T-helper 22 cell (primary cell): ENCODE results near the gene BTN2A1.

Source experiments
- DNase-seq: peaks from one replicate; pipeline ENCODE4 v3.0.0-alpha.2; 2020; ENCODE audit warnings: low read depth

Gene BTN2A1

DNA sequence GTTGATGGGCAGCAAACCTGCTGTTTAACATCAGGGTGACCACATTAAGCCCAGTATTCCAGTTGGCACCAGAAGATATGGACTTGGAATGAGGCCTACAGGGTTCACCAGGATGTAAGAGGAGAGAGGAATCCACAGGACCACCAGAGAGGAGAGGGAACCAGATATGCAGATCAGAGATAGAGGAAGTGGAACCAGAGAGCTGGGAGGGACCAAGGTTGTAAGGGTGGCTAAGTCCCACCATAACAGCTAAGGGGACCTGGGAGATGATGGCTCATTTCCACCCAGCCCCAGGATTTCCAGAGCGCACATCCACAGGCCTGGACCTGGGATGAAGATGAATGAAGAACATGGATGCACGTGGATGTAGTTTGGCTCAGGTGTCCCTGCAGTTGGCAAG, 11.1 kb downstream of the BTN2A1 start:
- DNase-seq: no peak

- DNase-seq: no peak
These were observed 12.9 kb downstream of the BTN2A1 start for GRCh38 chr6:26470643-26471042.

DNA sequence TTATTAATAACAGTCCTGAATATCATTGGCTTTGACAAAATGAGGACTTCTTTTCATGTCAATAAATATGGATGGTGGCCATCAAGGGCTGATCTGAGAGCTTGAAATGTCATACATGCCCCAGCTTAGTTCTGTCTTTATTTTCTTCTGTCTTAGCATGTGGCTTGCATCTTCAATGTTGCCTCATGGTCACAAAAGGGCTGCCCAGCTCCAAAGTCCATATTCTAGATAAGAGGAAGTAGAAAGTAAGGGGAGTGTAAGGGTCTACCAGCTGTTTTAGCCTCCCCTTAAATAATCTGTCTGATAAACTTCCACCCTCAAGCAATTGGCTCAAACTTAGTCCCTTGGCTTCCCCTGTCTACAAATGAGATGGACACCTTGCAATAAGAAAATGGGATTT, 14.2 kb downstream of the BTN2A1 start:
- DNase-seq: no peak

DNA sequence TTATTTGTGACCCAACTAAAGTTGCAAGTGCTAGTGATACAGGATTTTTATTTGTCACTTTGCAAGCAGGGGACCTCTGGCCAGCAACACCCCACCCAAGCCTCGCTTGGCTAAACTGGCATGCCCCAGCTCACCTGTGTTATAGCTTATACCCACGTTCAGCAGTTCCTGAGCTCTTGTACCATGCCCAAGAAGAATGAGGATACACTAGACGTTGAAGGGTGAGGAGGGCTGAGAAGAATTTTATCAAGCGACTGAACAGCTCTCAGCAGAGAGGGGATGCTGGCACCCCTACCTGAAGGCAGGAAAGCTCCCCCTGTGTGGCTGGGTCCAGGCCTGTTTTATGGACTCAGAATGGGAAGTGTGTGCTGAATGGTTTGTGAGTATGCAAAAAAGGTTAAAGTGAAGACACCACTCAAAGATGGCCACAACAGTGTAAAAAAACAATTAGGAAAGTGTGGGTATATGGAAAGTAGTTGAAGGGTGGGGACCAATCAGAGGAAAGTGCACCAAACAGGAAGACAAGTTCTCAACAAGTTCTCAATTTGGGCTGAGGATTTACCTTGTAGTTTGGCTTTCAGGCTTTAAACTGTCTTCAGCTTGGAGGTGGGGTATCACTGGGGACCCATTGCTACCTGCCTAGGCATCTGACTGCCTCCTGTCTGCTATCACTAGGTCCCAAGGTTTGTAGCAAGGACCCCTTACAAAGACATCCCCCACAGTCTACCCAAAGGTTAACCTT, 15.0 kb downstream of the BTN2A1 start:
- no peak for DNase-seq

DNA sequence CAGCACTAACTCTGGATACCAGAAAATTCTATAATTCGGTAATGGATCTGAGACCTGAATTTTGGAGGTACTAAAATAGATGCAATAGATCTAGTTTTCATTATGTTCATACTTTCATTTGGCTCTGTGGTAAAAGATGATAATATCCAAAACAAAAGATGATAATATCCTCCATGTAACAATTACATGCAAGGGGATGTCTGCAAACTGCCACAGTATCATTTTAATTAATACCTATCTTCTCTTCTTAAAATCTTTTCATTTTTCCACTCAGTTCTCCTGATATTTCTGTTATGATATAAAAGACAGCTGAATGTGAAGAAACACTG, 15.6 kb downstream of the BTN2A1 start:
- DNase-seq: no peak

DNA sequence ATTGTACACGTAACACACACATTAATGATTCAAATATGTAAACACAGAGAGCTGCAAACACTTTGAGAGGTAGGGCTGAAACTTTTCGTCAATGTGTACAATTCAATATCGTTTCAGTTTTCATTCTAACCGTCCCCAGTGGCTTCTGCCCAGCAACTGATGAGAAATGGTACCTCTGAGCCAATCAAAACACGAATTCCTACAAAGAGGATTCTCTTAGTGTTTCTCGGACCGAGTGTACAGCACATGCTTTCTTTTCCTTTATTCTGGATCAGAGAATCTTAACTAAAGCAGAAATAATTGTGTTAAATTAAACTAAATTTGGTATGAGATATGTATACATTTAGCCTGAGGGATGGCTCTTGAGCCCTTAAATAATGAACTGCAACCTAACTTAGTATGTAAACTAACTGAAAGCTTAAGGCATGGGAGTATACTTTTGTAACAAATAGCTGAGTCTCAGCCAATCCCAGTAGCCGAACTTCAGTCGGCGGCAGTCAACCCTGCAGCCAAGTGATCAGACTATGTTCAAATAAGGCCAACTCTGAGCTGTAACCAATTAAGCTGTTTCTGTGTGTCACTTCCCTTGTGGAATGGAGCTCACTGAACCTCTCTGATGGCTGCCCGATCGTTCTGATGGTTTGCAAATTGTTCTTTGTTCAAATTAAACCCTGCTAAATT, 16.1 kb downstream of the BTN2A1 start:
- DNase-seq: peak; percentile 74

- no peak for DNase-seq
These were observed 16.7 kb downstream of the BTN2A1 start for GRCh38 chr6:26474439-26474881.

GRCh38 chr6:26475823-26476729, 18.3 kb downstream of the BTN2A1 start:
- DNase-seq: no peak

- DNase-seq: no peak
These were observed 19.1 kb downstream of the BTN2A1 start for GRCh38 chr6:26476896-26477295.

DNA sequence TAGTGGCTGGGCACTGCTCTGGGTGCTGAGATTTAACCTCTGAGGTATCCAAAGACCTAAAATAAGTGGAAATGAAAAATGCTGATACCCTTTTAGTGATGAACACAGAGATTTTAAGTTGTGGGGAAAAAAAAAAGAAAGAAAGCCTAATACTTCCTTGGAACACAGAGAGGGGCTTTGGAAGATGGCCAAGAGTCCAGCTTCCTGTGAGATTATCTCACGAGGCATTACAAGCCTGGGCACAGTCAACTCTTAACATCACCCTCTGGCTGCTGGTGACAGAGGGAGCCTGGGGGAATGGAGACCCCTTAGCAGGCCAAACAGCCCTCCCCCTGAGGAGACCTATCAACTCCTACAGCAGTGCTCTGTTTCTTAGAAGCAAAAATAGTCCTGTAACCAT, 19.7 kb downstream of the BTN2A1 start:
- no peak for DNase-seq

- no peak for DNase-seq
These were observed 20.6 kb downstream of the BTN2A1 start for GRCh38 chr6:26478100-26478984.

DNA sequence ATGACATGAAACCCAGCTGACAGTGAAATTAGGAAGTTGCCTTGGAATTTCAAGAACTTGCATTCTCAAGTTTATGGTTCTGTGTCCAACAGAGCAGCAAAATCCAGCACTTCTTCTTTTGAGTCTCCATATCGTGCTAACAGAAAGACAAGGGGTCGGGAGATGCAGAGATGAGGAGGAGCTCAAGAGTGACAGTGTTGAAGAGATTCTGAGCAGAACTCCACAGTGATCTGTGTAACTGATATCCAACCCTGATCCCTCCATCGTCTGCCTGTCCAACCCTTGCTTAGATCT, 21.2 kb downstream of the BTN2A1 start:
- DNase-seq: no peak

GRCh38 chr6:26482338-26482737, 24.6 kb downstream of the BTN2A1 start:
- no peak for DNase-seq

DNA sequence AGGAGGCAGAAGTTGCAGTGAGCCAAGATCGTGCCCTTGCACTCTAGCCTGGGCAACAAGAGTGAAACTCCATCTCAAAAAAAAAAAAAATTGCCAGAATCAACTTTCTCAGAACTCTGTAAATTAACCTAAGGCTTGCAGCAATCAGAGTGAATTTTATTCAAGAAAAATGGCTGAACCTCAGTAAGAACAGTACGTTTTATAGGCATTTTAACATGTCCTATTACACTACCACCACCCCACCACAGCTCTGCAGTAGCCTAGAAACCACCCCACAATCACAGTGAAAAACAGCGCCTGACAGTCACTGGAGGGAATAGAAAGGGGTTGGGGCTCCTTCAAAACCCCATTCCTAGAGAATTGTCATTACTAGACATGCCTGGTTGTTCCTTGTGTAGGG, 26.0 kb downstream of the BTN2A1 start:
- no peak for DNase-seq

GRCh38 chr6:26484161-26484560, 26.4 kb downstream of the BTN2A1 start:
- no peak for DNase-seq

- DNase-seq: no peak
These were observed 27.5 kb downstream of the BTN2A1 start for GRCh38 chr6:26485112-26485780.

DNA sequence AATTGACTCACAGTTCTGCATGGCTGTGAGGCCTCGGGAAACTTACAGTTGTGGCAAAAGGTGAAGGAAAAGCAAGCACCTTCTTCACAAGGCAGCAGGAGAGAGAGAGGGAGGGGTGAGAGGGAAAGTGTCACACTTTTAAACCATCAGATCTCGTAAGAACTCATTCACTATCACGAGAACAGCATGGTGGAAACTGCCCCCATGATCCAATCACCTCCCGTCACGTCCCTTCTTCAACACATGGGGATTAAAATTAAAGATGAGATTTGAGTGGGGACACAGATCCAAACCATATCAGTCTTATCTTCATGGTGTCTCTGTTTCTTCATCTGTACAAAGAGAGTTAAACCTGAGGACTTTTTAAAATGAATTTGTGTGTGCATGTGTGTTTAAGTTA, 28.6 kb downstream of the BTN2A1 start:
- DNase-seq: no peak

DNA sequence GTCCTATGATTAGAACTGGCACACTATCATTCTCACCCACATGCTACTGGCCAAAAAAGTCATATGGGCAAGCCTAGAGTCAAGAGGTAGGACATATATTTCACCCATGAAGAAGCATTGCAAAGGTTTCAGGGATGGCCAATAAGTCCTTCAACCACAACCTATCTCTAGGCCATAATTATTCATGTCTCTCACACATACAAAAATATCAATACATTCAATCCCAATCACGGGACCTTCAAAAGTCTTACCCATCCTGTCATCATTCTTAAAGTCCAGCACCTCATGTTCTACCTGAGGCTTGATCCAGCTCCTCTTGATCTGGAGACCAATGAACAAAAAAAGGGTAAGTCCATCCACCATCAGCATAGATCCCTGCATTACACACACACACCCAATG, 29.7 kb downstream of the BTN2A1 start:
- DNase-seq: no peak

- no peak for DNase-seq
These were observed 32.5 kb downstream of the BTN2A1 start for GRCh38 chr6:26489996-26490964.

DNA sequence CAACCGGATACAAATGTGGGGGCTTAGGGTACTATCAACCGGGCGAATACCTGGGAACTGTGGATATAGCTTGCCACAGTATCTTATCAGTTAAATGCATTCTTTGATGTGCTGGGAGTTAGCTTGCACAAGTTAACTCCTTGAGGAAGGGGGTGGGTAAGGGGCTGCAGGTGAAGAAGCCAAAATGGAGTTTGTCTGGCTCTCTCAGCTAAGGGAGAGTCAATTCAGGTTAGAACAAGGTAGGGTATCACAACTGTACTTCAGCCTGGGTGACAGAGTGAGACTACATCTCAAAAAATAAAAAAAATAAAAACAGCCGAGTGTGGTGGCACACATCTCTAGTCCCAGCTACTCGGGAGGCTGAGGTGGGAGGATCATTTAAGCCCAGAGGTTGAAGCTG, 33.8 kb downstream of the BTN2A1 start:
- no peak for DNase-seq
